Retinal pigment epithelial cell (primary cell): ENCODE data around the gene TTLL3.

Experiments used
- DNase-seq: peaks from one replicate; pipeline ENCODE4 v3.0.0-alpha.2; 2010; ENCODE audit warnings: low read depth
- H3K4me3 ChIP-seq: 2 replicates; pipeline ENCODE4 v1.5.1; 2011; ENCODE audit warnings: mild to moderate bottlenecking, low read length, control low read depth, moderate library complexity
- TF ChIP-seq, protein P1 (sequence below): conservative IDR thresholded peaks from 2 replicates; pipeline ENCODE4 v1.5.1; 2011; ENCODE audit warnings: low read depth, low read length, control low read depth, inconsistent platforms

The TTLL3 gene

DNA sequence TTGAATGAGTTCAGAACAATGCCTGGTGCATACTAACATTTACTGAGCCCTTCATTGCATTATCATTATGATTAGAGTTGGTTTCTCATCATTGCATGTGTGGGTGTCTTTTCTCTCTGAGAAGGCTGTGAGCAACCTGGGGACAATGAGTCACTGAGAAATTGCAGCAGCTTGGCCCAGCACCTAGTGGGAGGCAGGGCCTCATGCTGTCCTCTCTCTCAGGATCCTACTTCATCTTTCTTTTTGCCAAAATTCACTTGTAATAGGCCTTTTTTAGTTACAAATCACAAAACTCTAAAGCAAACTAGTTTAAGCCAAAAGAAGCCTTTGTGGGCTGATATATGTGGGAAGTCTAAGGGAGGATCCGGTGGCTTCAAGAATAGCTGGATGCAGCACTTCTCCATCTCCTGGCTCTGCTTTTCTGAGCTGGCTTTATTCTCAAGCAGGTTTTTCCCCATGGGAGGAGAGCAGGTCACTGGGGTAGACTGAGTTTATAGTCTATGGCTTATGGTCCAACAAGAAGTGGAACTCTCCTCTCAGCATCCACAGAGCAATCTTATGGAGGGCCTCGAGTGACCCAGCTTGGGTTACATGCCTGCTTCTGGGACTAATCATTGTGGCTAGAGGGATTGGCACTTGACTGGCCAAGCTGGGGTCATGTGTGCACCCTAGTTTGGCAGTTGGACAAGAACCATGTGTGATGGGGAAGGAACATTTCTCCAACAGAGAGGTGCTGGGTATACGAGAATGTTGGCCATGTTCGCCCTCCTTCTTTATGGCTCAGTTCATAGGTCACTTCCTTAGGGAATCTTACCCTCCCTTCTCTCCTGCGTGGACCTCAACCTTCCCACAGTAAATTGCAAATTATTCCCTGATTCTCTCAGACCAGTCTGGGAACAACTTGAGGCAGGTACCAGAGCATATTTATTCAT is 31.7 kb upstream of the TTLL3 start:
- no peak for DNase-seq
- H3K4me3 ChIP-seq: no peak overlapping the region
- TF ChIP-seq, protein P1, sequence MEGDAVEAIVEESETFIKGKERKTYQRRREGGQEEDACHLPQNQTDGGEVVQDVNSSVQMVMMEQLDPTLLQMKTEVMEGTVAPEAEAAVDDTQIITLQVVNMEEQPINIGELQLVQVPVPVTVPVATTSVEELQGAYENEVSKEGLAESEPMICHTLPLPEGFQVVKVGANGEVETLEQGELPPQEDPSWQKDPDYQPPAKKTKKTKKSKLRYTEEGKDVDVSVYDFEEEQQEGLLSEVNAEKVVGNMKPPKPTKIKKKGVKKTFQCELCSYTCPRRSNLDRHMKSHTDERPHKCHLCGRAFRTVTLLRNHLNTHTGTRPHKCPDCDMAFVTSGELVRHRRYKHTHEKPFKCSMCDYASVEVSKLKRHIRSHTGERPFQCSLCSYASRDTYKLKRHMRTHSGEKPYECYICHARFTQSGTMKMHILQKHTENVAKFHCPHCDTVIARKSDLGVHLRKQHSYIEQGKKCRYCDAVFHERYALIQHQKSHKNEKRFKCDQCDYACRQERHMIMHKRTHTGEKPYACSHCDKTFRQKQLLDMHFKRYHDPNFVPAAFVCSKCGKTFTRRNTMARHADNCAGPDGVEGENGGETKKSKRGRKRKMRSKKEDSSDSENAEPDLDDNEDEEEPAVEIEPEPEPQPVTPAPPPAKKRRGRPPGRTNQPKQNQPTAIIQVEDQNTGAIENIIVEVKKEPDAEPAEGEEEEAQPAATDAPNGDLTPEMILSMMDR: no peak

DNA sequence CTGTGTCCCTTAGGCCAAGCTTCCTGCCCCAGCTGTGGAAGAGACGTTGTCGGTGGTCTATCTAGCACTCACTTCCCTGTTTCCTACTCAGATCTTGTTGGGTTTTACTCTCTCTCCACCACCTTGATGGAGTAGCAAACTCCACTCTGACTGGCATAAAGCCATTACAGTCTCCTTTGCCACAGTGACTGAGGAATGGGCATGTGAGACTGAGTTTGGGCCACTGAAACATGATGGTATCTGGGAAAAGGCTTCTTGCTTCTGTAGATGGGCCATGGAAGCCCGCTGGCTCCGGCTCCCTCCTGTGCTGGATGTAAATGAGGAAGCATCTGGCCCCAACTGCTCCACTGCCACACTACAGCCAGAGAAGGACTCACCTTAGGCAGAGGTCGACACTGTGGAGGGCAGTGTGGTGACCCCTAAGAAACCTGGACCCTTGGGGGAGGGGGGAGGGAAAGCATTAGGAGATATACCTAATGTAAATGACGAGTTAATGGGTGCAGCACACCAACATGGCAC is 30.9 kb upstream of the TTLL3 start:
- DNase-seq: no peak
- TF ChIP-seq, protein P1: no peak
- no peak overlapping the region for H3K4me3 ChIP-seq

DNA sequence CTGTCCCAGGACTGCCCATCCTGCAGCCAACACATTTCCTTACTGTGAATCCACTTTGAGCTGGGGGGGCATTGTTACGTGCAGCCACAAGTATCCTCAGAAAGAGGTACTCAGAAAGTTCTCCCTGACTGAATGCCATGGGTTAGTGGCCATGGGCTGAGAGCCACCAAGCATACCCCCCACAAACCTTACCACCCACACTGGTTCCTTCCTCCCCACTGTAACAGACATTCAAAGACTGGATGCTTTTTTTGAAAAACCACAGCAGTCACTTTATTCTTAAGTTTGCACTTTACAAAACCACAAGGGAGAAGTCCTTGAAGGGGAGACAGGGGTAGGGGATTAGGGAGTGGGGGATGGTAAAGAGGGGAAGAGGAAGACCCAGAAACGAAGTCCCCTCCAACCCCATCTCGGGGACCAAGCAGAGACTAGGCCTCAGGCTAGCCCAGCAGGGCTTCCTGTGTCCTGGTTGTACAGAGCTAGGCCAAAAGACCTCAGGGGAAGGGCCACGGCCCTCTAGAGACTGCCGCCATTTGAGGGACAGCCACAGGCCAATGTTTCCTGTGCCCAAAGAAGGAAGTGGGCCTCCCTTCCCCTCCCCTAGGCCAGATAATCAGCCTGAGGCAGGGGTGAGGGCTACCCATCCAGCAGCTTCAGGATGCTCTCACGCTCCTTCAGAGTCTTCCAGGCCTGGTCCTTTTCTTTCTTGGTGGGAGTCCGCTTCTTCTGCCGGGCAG is 30.2 kb upstream of the TTLL3 start:
- no peak for DNase-seq

DNA sequence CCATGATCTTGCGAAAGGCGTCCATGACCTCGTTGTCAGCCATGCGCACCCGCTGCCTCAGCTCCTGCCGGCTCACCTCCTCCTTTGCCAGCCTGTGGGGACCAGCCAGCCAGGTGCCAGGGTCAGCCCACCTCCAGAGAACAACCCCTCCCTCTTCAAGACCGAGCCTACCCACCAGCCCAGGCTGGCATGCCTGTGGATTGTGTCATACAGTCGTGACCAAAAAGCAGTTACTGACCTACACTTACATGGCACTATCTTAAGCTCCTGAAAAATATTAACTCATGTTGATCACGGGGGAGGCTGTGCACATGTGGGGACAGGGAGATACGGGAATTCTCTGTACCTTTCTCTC is 29.6 kb upstream of the TTLL3 start:
- no peak overlapping the region for H3K4me3 ChIP-seq
- DNase-seq: no peak
- TF ChIP-seq, protein P1: no peak

More for the DNA sequence above, 30.2 kb upstream of the TTLL3 start:
- H3K4me3 ChIP-seq: no peak overlapping the region
- TF ChIP-seq, protein P1: no peak

DNA sequence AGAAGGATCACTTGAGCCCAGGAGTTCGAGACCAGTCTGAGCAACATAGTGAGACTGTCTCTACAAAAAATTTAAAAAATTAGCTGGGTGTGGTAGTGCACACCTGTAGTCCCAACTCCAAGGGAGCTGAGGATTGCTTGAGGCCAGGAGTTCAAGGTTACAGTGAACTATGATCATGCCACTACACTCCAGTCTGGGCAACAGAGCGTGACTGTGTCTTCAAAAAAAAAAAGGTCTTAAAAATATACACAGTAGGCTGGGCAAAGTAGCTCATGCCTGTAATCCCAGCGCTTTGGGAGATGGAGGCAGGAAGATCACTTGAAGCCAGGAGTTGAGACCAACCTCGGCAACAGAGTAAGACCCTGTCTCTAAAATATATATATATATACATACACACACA is 29.2 kb upstream of the TTLL3 start:
- TF ChIP-seq, protein P1: no peak
- no peak overlapping the region for H3K4me3 ChIP-seq
- DNase-seq: no peak

DNA sequence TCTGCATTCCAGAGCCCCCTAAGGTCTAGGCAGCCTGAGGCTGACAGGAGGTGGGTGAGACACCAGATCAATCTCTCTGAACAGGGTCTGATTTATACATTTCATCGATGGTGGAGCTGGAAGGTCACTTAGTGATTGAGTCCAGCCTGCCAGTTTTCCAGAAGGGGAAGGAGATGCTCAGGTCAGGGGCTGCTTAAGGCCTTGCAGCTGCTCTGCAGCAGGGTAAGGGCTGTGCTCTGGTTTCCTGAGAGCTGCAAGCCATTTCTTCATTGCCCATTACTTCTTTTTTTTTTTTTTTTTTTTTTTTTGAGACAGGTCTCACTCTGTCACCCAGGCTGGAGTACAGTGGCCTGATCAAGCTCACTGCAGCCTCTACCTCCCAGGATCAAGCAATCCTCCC is 28.5 kb upstream of the TTLL3 start:
- H3K4me3 ChIP-seq: no peak overlapping the region
- DNase-seq: no peak
- TF ChIP-seq, protein P1: no peak
